ENCODE measurements around the gene LIN7C.

DNA sequence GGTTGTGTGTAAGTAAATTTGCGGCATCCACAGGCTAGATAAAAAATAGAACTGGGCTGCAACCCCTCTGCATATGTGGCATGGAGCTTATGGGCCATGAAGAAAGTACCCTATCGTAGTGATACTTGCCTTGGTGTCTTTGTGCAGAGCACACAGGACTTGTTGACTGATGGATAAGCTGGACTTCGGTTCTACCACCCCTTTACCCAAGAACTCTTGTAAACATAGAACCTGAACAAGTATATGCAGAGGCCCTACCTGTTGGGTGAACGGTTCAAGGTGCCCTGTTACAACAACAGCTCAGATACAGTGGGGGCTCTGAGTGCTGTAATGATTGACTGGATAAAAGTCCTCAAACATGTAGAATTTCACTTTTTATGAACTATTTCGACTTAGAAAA lies 30.9 kb downstream of the LIN7C start:
- TF ChIP-seq SIN3A (IDR thresholded peaks at IDR 0.05; ENCODE audit: borderline replicate concordance, insufficient read depth, low read length) (no peak), POLR2AphosphoS5 (IDR thresholded peaks at IDR 0.05; ENCODE audit: low read depth, low read length) (no peak)
- TF ChIP-seq, protein P1, sequence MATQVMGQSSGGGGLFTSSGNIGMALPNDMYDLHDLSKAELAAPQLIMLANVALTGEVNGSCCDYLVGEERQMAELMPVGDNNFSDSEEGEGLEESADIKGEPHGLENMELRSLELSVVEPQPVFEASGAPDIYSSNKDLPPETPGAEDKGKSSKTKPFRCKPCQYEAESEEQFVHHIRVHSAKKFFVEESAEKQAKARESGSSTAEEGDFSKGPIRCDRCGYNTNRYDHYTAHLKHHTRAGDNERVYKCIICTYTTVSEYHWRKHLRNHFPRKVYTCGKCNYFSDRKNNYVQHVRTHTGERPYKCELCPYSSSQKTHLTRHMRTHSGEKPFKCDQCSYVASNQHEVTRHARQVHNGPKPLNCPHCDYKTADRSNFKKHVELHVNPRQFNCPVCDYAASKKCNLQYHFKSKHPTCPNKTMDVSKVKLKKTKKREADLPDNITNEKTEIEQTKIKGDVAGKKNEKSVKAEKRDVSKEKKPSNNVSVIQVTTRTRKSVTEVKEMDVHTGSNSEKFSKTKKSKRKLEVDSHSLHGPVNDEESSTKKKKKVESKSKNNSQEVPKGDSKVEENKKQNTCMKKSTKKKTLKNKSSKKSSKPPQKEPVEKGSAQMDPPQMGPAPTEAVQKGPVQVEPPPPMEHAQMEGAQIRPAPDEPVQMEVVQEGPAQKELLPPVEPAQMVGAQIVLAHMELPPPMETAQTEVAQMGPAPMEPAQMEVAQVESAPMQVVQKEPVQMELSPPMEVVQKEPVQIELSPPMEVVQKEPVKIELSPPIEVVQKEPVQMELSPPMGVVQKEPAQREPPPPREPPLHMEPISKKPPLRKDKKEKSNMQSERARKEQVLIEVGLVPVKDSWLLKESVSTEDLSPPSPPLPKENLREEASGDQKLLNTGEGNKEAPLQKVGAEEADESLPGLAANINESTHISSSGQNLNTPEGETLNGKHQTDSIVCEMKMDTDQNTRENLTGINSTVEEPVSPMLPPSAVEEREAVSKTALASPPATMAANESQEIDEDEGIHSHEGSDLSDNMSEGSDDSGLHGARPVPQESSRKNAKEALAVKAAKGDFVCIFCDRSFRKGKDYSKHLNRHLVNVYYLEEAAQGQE (IDR thresholded peaks at IDR 0.05; ENCODE audit: insufficient read depth in 1 of 2, low read depth in 2 of 2, low read length in 2 of 2), result no peak

All from PFSK-1 (cell line).